ENCODE results near the gene PLA2G7.

GRCh38 chr6:46741482-46741881 is 6.3 kb upstream of the PLA2G7 start:
- TF ChIP-seq CTCF (IDR thresholded peaks at IDR 0.05) (no peak), POLR2A (IDR thresholded peaks at IDR 0.05) (no peak)
